HS-27A (cell line): ENCODE data around the gene PRDM16.

Experiments
- DNase-seq: peaks from one replicate; pipeline ENCODE4 v3.0.0-alpha.2; 2012; ENCODE audit warnings: low read depth, missing footprints

PRDM16 gene

GRCh38 chr1:3415260-3416090 is 346.5 kb downstream of the PRDM16 start:
- no peak for DNase-seq

GRCh38 chr1:3417082-3417739 is 348.2 kb downstream of the PRDM16 start:
- no peak for DNase-seq

- DNase-seq = no peak
Observed at GRCh38 chr1:3417934-3418333, 348.9 kb downstream of the PRDM16 start.

- DNase-seq = no peak
Observed at GRCh38 chr1:3418600-3418999, 349.6 kb downstream of the PRDM16 start.

- no peak for DNase-seq
Observed at GRCh38 chr1:3419415-3420204, 350.6 kb downstream of the PRDM16 start.

GRCh38 chr1:3420218-3420951 is 351.4 kb downstream of the PRDM16 start:
- DNase-seq = no peak

GRCh38 chr1:3422638-3423037 is 353.6 kb downstream of the PRDM16 start:
- no peak for DNase-seq

GRCh38 chr1:3423245-3423829 is 354.3 kb downstream of the PRDM16 start:
- no peak for DNase-seq

- DNase-seq = no peak
Observed at GRCh38 chr1:3423896-3424611, 355.1 kb downstream of the PRDM16 start.

GRCh38 chr1:3425486-3426215 is 356.6 kb downstream of the PRDM16 start:
- DNase-seq = no peak

GRCh38 chr1:3426956-3427535 is 358.0 kb downstream of the PRDM16 start:
- no peak for DNase-seq

GRCh38 chr1:3427711-3428704 is 359.0 kb downstream of the PRDM16 start:
- DNase-seq = no peak

- DNase-seq = no peak
Observed at GRCh38 chr1:3428899-3429298, 359.9 kb downstream of the PRDM16 start.

- no peak for DNase-seq
Observed at GRCh38 chr1:3429320-3429719, 360.3 kb downstream of the PRDM16 start.

GRCh38 chr1:3429766-3430165 is 360.8 kb downstream of the PRDM16 start:
- DNase-seq = no peak

GRCh38 chr1:3430406-3430805 is 361.4 kb downstream of the PRDM16 start:
- DNase-seq = no peak

GRCh38 chr1:3430820-3431219 is 361.8 kb downstream of the PRDM16 start:
- DNase-seq = no peak

- DNase-seq = no peak
Observed at GRCh38 chr1:3431266-3431665, 362.3 kb downstream of the PRDM16 start.

GRCh38 chr1:3431686-3432085 is 362.7 kb downstream of the PRDM16 start:
- DNase-seq = no peak
